ENCODE data around the gene PRDX1.
A peak's percentile ranks its signal among the peaks of the same experiment; 100 is the strongest.

The PRDX1 gene

DNA sequence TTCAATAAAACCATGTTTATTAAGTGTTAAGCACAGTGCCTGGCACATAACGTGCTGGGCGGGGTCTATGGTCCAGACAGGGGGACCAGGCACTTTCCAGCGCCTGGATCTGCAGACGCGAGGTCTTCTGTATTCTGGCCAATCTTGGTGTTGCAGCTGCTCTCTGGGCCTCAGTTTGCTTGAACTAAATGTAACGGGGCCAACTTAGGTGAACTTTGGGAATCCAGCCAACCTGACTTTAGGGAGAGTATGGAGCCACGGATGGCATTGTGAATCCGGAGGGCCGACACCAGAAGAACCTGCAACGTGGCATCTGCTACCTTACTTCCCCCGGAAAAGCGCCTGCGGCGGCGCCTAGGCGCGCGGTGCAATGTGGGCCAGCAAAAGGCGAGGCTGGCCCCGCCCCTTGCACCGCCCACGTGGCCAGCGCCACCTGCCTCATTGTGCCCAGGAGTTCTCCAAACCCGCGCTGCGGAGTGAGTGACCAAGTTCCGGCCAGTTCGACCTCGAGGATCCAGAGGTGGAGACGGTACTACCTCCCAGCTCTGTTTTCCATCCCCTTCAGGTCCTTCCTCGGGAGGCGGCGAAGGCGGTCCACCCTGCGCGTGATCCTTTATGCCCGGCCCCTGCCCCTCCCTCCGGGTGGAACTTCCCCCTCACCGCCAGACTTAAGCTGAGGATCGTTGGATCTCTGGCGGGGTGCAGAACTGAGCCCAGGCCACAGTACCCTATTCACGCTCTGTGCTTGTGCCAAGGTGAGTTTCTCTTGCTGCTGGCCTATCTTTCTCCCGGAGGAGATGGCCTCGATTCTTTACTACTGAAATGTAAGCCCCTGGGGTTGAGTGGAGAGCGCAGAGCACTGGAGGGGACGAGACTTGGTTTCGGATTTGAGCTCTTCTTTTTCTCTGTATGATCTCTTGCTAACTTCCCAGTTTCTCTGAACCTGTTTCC is 29.0 kb upstream of the PRDX1 start, which contains the start of gene AKR1A1:
Gene AKR1A1, plus strand, starts transcription at position 426 of the 951 bp plus-strand sequence. CDS start 10,969 bp downstream, outside the sequence.
- no peaks in the 10 kb centered on the region for H3K4me1 ChIP-seq (ENCODE audit: control insufficient read depth, insufficient read depth, low read length)

DNA sequence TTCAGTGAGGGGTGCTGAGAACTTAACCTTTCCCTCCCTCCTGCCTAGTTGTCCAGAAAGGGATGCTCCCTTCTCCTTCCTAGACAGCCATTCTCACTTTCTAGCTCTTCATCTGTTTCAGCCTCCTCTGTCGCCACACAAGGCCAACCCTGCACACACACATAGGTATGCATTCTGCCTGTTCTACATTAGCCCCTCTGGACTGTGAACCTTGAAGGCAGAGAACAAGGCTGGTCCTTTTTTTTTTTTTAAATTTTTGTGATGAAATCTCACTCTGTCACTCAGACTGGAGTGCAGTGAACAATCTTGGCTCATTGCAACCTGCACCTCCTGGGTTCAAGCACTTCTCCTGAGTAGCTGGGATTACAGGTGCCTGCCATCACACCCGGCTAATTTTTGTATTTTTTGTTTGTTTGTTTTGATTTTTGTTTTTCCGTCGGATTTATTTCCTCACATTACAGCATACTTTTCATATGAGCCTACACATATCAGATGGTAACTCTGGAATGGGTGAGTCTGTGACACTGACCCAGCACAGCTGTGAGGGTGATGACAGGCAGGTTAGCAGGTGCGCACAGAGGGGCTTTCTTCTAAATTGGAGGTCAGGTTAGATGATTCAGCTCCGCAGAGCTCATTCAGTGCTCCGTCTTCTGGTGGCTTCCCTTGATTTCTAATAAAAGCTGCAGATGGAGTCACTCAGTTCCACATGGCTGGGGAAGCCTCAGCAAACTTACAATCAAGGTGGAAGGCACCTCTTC is 24.0 kb upstream of the PRDX1 start:
- Histone ChIP-seq H3K4me1 (ENCODE audit: control insufficient read depth, insufficient read depth, low read length) (peaks cover 2% of the 10 kb centered on the region), H3K9ac (ENCODE audit: low read depth, low read length) (no peak overlapping the region), H3K36me3 (ENCODE audit: control insufficient read depth, insufficient read depth, low read length) (no peaks in the 10 kb centered on the region), H3K9me3 (ENCODE audit: control insufficient read depth, insufficient read depth, low read length) (no peaks in the 10 kb centered on the region), H3K4me3 (ENCODE audit: low read depth, low read length) (no peak overlapping the region), H3K27me3 (ENCODE audit: control insufficient read depth, insufficient read depth, low read length) (no peaks in the 10 kb centered on the region)

More for the DNA sequence above, 29.0 kb upstream of the PRDX1 start, which contains the start of gene AKR1A1:
- no peaks in the 10 kb centered on the region for H3K9me3 ChIP-seq (ENCODE audit: control insufficient read depth, insufficient read depth, low read length)
- peak within 1 kb of the TSS; percentile 96 for H3K9ac ChIP-seq (ENCODE audit: low read depth, low read length)
- peak within 1 kb of the TSS; percentile 96 for H3K4me3 ChIP-seq (ENCODE audit: low read depth, low read length)
- H3K27me3 ChIP-seq (ENCODE audit: control insufficient read depth, insufficient read depth, low read length): no peaks in the 10 kb centered on the region
- peaks cover 13% of the 10 kb centered on the region for H3K36me3 ChIP-seq (ENCODE audit: control insufficient read depth, insufficient read depth, low read length)

- Histone ChIP-seq H3K27me3 (ENCODE audit: control insufficient read depth, insufficient read depth, low read length) (no peaks in the 10 kb centered on the region), H3K4me1 (ENCODE audit: control insufficient read depth, insufficient read depth, low read length) (peaks cover 2% of the 10 kb centered on the region), H3K4me3 (ENCODE audit: low read depth, low read length) (no peak overlapping the region), H3K9me3 (ENCODE audit: control insufficient read depth, insufficient read depth, low read length) (no peaks in the 10 kb centered on the region), H3K36me3 (ENCODE audit: control insufficient read depth, insufficient read depth, low read length) (no peaks in the 10 kb centered on the region), H3K9ac (ENCODE audit: low read depth, low read length) (no peak overlapping the region)
These were observed 23.4 kb upstream of the PRDX1 start for GRCh38 chr1:45545019-45545493.

DNA sequence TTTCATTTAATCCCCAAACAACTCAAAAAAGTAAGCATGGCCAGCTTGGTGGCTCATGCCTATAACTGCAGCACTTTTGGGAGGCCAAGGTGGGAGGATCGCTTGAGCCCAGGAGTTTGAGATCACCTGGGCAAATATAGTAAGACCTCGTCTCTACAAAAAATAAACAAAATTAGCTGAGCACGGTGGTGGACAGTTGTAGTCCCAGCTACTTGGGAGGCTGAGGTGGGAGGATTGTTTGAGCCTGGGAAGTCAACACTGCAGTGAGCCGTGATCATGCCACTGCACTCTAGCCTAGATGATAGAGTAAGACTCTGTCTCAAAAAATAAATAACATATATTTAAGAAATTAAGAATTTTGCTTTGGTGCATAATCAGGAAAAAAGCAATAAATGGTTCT is 22.8 kb upstream of the PRDX1 start:
- Histone ChIP-seq H3K36me3 (ENCODE audit: control insufficient read depth, insufficient read depth, low read length) (no peaks in the 10 kb centered on the region), H3K4me3 (ENCODE audit: low read depth, low read length) (no peak overlapping the region), H3K4me1 (ENCODE audit: control insufficient read depth, insufficient read depth, low read length) (peaks cover 2% of the 10 kb centered on the region), H3K27me3 (ENCODE audit: control insufficient read depth, insufficient read depth, low read length) (no peaks in the 10 kb centered on the region), H3K9me3 (ENCODE audit: control insufficient read depth, insufficient read depth, low read length) (no peaks in the 10 kb centered on the region), H3K9ac (ENCODE audit: low read depth, low read length) (no peak overlapping the region)

DNA sequence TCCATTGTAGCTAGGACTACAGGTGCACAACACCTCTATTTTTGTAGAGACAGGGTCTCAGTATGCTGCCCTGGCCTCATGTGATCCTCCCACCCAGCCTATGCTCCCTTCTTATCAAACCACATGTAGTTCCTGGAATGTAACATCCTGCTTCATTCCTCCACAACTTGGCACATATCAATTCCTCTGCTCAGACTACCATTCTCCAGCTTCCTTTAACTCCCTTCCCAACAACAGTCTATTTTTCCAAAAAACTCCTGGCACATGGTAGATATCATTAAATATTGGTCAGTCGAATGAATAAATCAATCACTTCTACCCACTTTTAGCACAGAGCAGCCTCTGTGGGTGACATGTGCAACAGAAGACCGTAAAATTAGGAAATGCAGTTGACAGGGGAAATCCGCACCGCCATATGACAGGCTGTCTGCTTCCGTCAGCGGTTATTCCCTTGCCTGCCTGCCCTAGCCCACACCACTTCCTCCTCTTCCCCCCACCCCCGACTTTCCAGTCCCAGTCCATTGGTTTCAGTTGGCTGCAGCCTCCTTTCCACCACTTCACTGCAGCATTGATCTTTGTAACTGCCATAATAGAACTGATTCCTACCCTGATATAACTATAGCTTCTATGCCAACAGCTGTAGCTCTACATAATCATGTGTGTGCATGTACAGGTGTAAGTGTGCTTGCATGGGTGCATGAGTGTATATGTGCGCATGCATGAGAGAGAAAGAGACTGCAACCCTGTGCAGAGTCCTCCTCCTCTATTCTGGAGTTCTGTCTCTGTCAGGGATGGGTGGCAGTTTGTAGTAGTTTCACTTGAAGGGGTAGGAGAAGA is 22.1 kb upstream of the PRDX1 start:
- Histone ChIP-seq H3K4me3 (ENCODE audit: low read depth, low read length) (no peak overlapping the region), H3K9me3 (ENCODE audit: control insufficient read depth, insufficient read depth, low read length) (no peaks in the 10 kb centered on the region), H3K4me1 (ENCODE audit: control insufficient read depth, insufficient read depth, low read length) (peaks cover 2% of the 10 kb centered on the region), H3K36me3 (ENCODE audit: control insufficient read depth, insufficient read depth, low read length) (no peaks in the 10 kb centered on the region), H3K27me3 (ENCODE audit: control insufficient read depth, insufficient read depth, low read length) (no peaks in the 10 kb centered on the region), H3K9ac (ENCODE audit: low read depth, low read length) (no peak overlapping the region)

- H3K4me1 ChIP-seq (ENCODE audit: control insufficient read depth, insufficient read depth, low read length): peaks cover 2% of the 10 kb centered on the region
- no peak overlapping the region for H3K4me3 ChIP-seq (ENCODE audit: low read depth, low read length)
- H3K36me3 ChIP-seq (ENCODE audit: control insufficient read depth, insufficient read depth, low read length): no peaks in the 10 kb centered on the region
- H3K9me3 ChIP-seq (ENCODE audit: control insufficient read depth, insufficient read depth, low read length): no peaks in the 10 kb centered on the region
- no peak overlapping the region for H3K9ac ChIP-seq (ENCODE audit: low read depth, low read length)
- H3K27me3 ChIP-seq (ENCODE audit: control insufficient read depth, insufficient read depth, low read length): no peaks in the 10 kb centered on the region
These were observed 20.9 kb upstream of the PRDX1 start for GRCh38 chr1:45542591-45542990.

DNA sequence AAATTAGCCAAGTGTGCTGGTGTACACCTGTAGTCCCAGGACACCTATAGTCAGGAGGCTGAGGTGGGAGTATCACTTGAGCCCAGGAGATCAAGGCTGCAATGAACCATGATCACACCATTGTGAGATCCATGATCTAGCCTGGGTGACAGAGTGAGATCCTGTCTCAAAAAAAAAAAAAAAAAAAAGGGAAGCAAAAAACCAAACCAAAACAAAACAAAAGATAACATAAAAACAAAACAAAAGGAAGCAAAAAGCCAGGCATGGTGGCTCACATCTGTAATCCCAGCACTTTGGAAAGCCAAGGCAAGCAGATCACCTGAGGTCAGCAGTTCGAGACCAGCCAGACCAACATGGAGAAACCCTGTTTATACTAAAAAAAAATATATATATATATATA is 19.5 kb upstream of the PRDX1 start:
- no peaks in the 10 kb centered on the region for H3K36me3 ChIP-seq (ENCODE audit: control insufficient read depth, insufficient read depth, low read length)
- no peaks in the 10 kb centered on the region for H3K9me3 ChIP-seq (ENCODE audit: control insufficient read depth, insufficient read depth, low read length)
- no peaks in the 10 kb centered on the region for H3K27me3 ChIP-seq (ENCODE audit: control insufficient read depth, insufficient read depth, low read length)
- H3K4me1 ChIP-seq (ENCODE audit: control insufficient read depth, insufficient read depth, low read length): peaks cover 2% of the 10 kb centered on the region
- no peak overlapping the region for H3K4me3 ChIP-seq (ENCODE audit: low read depth, low read length)
- no peak overlapping the region for H3K9ac ChIP-seq (ENCODE audit: low read depth, low read length)

DNA sequence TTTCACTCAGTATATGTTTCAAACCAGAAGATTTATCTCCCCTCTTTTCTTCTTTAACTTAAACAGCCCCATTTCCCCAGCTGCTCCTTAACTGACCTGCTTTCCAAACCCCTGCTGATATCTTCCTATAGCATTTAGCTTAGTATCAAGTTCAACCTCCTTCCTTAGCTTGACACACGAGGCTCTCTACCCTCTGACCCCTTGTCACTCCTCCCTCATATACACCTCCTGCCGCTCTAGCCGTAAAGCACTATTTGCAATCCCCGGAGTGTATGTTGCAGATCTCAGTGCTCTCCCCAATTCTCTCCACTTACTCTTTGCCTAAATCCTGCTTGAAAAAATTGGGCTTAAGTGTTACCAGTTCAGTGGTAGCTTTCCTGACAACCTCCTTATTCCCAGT is 15.2 kb upstream of the PRDX1 start:
- H3K9me3 ChIP-seq (ENCODE audit: control insufficient read depth, insufficient read depth, low read length): no peaks in the 10 kb centered on the region
- no peak overlapping the region for H3K9ac ChIP-seq (ENCODE audit: low read depth, low read length)
- H3K27me3 ChIP-seq (ENCODE audit: control insufficient read depth, insufficient read depth, low read length): no peaks in the 10 kb centered on the region
- no peak overlapping the region for H3K4me3 ChIP-seq (ENCODE audit: low read depth, low read length)
- no peaks in the 10 kb centered on the region for H3K4me1 ChIP-seq (ENCODE audit: control insufficient read depth, insufficient read depth, low read length)
- H3K36me3 ChIP-seq (ENCODE audit: control insufficient read depth, insufficient read depth, low read length): no peaks in the 10 kb centered on the region

- Histone ChIP-seq H3K36me3 (ENCODE audit: control insufficient read depth, insufficient read depth, low read length) (no peaks in the 10 kb centered on the region), H3K9ac (ENCODE audit: low read depth, low read length) (no peak overlapping the region), H3K9me3 (ENCODE audit: control insufficient read depth, insufficient read depth, low read length) (no peaks in the 10 kb centered on the region)
These were observed 14.5 kb upstream of the PRDX1 start for GRCh38 chr1:45535988-45536766.

GRCh38 chr1:45531873-45532272 is 10.2 kb upstream of the PRDX1 start:
- Histone ChIP-seq H3K27me3 (ENCODE audit: control insufficient read depth, insufficient read depth, low read length) (no peaks in the 10 kb centered on the region), H3K4me3 (ENCODE audit: low read depth, low read length) (no peak overlapping the region), H3K36me3 (ENCODE audit: control insufficient read depth, insufficient read depth, low read length) (no peaks in the 10 kb centered on the region), H3K4me1 (ENCODE audit: control insufficient read depth, insufficient read depth, low read length) (peaks cover 5% of the 10 kb centered on the region), H3K9me3 (ENCODE audit: control insufficient read depth, insufficient read depth, low read length) (no peaks in the 10 kb centered on the region), H3K9ac (ENCODE audit: low read depth, low read length) (no peak overlapping the region)

More at GRCh38 chr1:45535988-45536766, 14.5 kb upstream of the PRDX1 start:
- Histone ChIP-seq H3K4me1 (ENCODE audit: control insufficient read depth, insufficient read depth, low read length) (no peaks in the 10 kb centered on the region), H3K4me3 (ENCODE audit: low read depth, low read length) (no peak overlapping the region), H3K27me3 (ENCODE audit: control insufficient read depth, insufficient read depth, low read length) (no peaks in the 10 kb centered on the region)

Measured in iPS-15b (cell line).